ENCODE data around the gene SLC36A1. TPM values are rescaled to one million over a fixed set of nuclear protein-coding genes. Genes with fewer than 3 reads are reported as not detected.

Gene SLC36A1
- total and polyA plus RNA-seq, 2 of the 8 experiments (the other 6 are each of a cell fraction or from before 2014, with no cell fraction given), result 6.6 to 9.6 TPM

- POLR2A ChIA-PET (ENCODE audit: partially characterized antibody), result no interaction called here
- CTCF ChIA-PET (ENCODE audit: partially characterized antibody), result interaction anchor here (0.8 to 5.3 kb wide), 3 partner anchors 45 to 137 kb away, joined by 3 to 16 read pairs (median 3); no protein-coding TSS in a partner anchor
- no peak for FAIRE-seq
Measured at GRCh38 chr5:151454166-151454565, 6.8 kb downstream of the SLC36A1 start.

More at GRCh38 chr5:151454166-151454565, 6.8 kb downstream of the SLC36A1 start:
- Histone ChIP-seq H4K91ac (replicated peaks; ENCODE audit: insufficient read length, low read length) (no peak overlapping the region), H3K27ac (ENCODE audit: low read depth, low read length) (no peak overlapping the region), H3K56ac (replicated peaks; ENCODE audit: insufficient read length, low read depth, low read length) (no peak overlapping the region), H3K4ac (replicated peaks; ENCODE audit: insufficient read length, low read depth, low read length) (no peak overlapping the region), H4K20me1 (replicated peaks in 1 of 2; ENCODE audit: control insufficient read depth in 1 of 2, insufficient read depth in 2 of 2, low read length in 2 of 2) (no peaks in the 10 kb centered on the region), H4K8ac (ENCODE audit: extremely low read depth, insufficient read depth, low read length) (no peak overlapping the region), H3K23me2 (ENCODE audit: low read depth, low read length) (no peaks in the 10 kb centered on the region), H3K4me1 (replicated peaks in 1 of 4; ENCODE audit: control insufficient read depth in 3 of 4, insufficient read depth in 4 of 4, low read length in 3 of 4) (peaks cover 0 to 4% (median 3%) of the 10 kb centered on the region in 4 experiments; a peak in 2 of 7 replicates), H3K14ac (ENCODE audit: insufficient read length) (no peak overlapping the region), H3K4me2 (ENCODE audit: insufficient read depth in 1 of 2, low read depth in 2 of 2, low read length in 2 of 2) (no peak overlapping the region; a peak in 1 of 4 replicates), H3K79me1 (ENCODE audit: low read depth, low read length) (0 out of 2 replicates have a peak, but pooled peaks cover 6% of the 10 kb centered on the region), H2BK20ac (ENCODE audit: low read length) (no peak overlapping the region), H3K4me3 (ENCODE audit: extremely low read depth in 1 of 4, insufficient read depth in 2 of 4, low read depth in 3 of 4, low read length in 4 of 4) (no peak overlapping the region), H2BK15ac (ENCODE audit: low read length) (no peak overlapping the region), H3K27me3 (replicated peaks in 1 of 4; ENCODE audit: control insufficient read depth in 3 of 4, extremely low read depth in 1 of 4, insufficient read depth in 3 of 4, low read length in 3 of 4) (no peaks in the 10 kb centered on the region), H4K5ac (ENCODE audit: insufficient read length, low read depth, low read length) (no peak overlapping the region), H2AK5ac (ENCODE audit: low read depth, low read length) (no peak overlapping the region), H2AFZ (ENCODE audit: low read length) (no peak overlapping the region), H3K18ac (ENCODE audit: extremely low read depth, low read length) (no peak overlapping the region), H3K36me3 (ENCODE audit: control insufficient read depth in 2 of 4, insufficient read depth in 4 of 4, low read length in 3 of 4) (no peaks in the 10 kb centered on the region), H3K9me3 (ENCODE audit: insufficient read depth in 2 of 2, low read depth in 1 of 2, low read length in 1 of 2) (no peaks in the 10 kb centered on the region), H3K23ac (ENCODE audit: insufficient read length) (no peak overlapping the region), H2BK5ac (ENCODE audit: low read depth, low read length) (no peak overlapping the region), H3K79me2 (ENCODE audit: control insufficient read depth in 1 of 2, insufficient read depth in 2 of 2, low read length in 2 of 2) (0 out of 4 replicates have a peak, but pooled peaks cover 0 to 3% of the 10 kb centered on the region in 2 experiments), H3K9ac (replicated peaks in 1 of 4; ENCODE audit: extremely low read depth in 1 of 4, low read depth in 3 of 4, low read length in 3 of 4) (no peak overlapping the region), H2BK12ac (ENCODE audit: low read depth, low read length) (no peak overlapping the region), H2BK120ac (replicated peaks; ENCODE audit: low read depth, low read length) (no peak overlapping the region)
- TF ChIP-seq EP300 (IDR thresholded peaks at IDR 0.05; ENCODE audit: borderline replicate concordance in 1 of 2, low read depth in 2 of 2, low read length in 2 of 2) (no peak), POLR2A (IDR thresholded peaks at IDR 0.05; ENCODE audit: control extremely low read depth in 1 of 2, low read depth in 2 of 2, low read length in 2 of 2) (no peak), POU5F1 (IDR thresholded peaks at IDR 0.05; ENCODE audit: low read depth, low read length) (no peak), NANOG (IDR thresholded peaks at IDR 0.05; ENCODE audit: insufficient read depth, low read depth, low read length, poor library complexity, severe bottlenecking) (no peak), BACH1 (IDR thresholded peaks at IDR 0.05; ENCODE audit: low read length) (no peak), SP1 (IDR thresholded peaks at IDR 0.05; ENCODE audit: low read depth, low read length) (no peak), SP4 (IDR thresholded peaks at IDR 0.05; ENCODE audit: low read length) (no peak), YY1 (IDR thresholded peaks at IDR 0.05; ENCODE audit: low read depth, low read length) (no peak), POLR2AphosphoS5 (IDR thresholded peaks at IDR 0.05; ENCODE audit: low read depth, low read length) (no peak)
- no peak for DNase-seq (ENCODE audit: low read depth in 1 of 2, low spot score in 2 of 2)
- 73% methylated on average over 2 of the region's 2 CpGs; no CpG with 5 or more reads in 1 of the 2 experiments for WGBS, 2 experiments (ENCODE audit: extremely low coverage in 1 of 2, insufficient coverage in 1 of 2, insufficient read length in 1 of 2, insufficient replicate concordance in 2 of 2, low coverage in 1 of 2, low lambda C conversion rate in 2 of 2, missing lambda C conversion rate in 1 of 2)
